HG03097 (cell line): ENCODE results near the gene ADCY6.

ENCODE experiments used
- ATAC-seq: cut with Tn5 transposase; IDR thresholded peaks from one replicate; pipeline ENCODE4 v1.9.1; 2021; ENCODE audit not compliant: unreplicated experiment, low FRiP score

The ADCY6 gene

DNA sequence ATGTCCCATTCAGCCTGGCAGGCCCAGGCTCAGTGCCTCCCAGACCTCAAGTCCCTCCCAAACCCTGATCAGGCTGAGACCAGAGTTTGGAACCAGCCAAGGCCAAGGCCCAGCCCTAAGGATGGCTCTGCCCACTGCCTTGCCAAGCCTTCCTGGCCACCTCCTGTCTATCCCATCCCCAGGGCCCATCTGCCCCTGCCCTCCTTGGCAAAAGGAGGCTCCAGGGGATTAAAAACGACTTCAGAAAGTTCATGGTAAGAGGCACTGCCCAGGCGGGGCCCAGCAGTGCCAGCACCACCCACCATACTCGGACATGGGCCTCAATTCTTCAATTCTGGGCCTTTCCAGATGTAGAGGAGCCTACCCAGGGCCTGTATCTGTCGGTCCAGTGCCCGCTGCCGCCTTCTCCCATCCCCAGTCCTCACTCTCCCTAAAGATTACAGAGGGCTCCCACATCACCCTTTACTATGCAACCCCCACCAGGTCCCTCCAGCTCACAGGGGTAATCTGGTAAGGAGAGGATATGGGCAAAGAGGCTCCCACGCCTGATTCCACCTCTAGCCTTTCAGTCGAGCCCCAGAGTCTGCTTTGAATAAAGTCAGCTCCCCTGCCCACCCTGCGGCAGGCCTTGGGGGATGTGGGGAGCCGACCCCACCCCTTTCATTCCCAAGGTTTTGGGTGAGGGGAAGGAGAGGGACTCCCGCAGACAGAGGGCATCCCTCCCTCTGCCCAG, 932 bp downstream of the ADCY6 start:
- ATAC-seq: no peak

DNA sequence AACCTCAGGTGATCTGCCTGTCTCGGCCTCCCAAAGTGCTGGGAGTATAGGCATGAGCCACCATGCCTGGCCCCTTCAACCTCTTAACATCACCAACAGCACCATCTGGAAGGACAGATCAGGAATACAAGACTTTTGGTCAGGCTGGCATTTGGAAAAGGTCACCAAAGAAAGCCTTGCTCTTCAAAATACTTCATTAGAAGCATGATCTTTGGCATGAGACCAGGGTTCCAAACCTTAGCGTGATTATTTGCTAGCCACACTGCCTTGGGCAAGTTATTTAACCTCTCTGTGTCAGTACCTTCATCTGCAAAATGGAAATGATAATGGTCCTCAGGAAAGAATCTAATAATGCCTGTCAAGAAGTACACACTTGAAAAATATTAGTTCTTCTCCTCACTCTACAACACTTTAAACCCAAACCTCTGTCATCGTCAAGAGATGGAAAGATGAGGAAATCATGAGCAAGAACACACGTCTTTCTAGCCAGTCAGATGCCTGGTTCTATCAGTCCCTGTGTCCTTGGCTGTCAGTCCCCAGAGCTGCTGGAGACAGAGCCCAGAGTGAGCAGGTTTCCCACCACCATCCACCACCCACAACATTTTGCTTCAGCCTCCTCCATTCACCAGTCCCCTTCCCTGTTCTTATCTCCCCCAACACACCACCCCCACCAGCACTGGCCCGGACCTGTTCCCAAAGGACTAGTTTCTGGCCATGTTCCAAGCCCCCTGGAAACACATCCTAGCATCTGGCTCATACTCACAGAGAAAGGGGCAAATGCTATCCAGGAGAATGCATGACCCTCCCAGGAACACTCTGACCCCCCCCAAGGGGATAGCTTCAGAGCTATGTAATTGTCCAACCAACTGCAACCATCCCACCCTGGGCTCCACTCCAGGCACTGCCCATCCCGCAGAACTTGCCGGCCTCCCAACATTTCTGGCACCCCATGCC, 2.0 kb downstream of the ADCY6 start:
- no peak for ATAC-seq

DNA sequence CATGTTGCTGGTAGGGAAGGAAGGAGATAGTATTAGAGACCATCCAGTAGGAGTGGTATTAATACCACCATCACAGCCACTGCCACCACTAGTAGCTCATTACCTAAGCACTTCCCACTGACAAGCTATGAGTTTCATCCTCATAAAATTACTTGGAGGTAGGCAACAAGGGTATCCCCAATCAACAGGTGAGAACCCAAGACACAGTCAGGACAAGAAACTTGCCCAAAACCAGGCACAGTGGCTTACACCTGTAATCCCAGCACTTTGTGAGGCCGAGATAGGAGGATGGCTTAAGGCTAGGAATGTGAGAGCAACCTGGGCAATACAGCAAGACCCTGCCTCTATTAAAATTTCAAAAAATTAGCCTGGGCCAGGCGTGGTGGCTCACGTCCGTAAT, 5.5 kb downstream of the ADCY6 start:
- no peak for ATAC-seq

DNA sequence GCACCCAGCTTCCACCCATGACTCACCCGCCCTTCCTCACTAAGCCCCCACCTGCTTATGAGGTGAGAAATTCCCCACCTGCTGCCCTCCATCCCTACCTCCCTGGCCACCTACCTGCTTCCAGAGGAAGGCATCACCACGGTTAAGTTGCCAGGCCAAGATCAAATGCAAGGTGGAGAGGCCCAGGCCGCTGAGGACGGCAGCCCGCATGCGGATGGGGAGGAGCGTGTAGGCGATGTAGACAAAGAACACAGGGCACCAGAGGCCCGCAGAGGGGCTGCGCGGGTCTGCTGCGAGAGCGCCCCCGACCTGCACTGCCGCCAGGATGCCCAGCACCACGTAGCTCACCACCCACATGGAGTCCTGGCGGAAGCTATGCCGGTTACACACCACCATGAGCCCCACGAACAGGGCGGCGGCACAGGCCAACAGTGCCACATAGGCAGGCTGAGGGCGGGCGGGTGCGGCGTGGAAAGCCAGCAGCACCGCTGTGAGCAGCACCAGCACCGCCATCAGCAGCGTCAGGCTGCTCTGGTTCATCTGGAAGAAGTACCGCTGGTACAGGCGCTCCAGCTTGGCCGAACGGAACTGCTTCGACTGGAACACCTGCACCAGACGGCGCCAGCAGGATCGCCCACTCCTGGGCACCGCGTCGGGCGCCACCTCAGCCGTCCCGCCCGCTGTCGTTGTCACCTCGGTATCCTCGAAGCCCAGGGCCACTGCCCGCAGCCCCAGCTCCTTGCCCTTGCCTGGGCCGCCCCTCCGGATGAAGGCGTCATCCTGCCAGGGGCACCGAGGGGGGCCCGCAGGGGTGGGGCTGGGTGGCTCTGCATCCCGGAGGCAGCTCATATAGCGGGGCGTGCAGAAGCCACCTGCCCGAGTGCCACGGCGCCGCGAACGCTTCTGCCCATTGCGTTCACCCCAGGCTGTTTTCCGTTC, 6.2 kb downstream of the ADCY6 start:
- no peak for ATAC-seq

DNA sequence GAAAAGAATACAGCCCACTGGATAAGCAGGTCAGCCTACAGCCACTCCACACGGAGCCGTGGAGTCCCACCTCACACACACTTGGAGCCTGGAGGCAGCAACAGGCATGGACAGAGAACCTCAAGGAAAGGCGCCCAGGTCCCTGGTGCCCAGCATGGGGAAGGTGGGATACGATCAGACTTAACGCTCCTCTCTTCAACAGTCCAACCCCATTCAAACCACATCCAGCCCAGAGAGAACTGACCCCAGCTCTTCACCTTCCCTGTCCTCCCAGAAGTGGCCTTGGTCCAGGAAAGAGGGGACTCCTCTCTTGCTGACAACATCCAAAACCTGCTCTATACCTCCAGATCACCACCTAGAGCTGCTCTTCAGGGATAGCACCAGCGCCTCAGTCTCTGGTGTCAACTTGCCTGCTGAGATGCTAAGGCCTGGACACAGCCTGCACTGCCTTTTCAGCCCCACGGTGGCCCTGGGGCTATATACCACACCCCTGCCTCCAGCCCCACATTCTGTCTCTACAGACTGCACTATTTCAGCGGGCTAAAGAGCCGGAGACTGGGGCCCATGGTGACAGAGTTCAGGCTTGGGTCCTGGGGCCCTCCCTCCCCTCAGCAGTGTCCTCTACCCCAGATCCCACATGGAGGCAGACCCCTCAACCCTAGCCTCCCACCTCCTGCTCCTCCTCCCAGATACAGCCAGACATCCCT, 7.0 kb downstream of the ADCY6 start:
- ATAC-seq: no peak

DNA sequence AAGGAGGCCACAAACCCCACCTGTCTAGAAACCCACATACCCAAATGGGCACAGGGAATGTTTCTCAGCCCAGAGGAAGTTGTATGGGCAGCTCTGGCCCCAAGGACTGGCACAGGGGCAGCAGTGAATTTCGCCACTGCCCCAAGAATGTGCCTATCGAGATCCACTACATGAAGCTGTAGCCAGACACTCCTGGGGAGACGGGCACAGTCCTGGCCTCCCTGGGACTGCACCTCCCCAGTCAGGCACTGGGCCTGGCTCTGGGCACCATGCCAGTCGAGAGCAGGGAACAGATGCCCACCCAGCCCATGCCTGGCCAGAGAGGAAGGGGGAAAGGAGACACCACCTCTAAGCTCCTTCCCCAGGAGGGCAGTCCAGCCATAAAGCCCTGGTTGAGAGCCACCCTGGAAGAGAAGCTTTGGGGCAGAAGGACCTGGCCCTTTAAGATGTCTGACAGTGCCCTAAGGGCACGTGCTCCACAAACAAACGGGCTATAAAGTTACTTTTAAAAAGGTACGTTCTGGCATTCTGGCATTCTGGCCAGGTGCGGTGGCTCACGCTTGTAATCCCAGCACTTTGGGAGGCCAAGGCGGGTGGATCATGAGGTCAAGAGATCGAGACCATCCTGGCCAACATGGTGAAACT, 8.4 kb downstream of the ADCY6 start:
- no peak for ATAC-seq

DNA sequence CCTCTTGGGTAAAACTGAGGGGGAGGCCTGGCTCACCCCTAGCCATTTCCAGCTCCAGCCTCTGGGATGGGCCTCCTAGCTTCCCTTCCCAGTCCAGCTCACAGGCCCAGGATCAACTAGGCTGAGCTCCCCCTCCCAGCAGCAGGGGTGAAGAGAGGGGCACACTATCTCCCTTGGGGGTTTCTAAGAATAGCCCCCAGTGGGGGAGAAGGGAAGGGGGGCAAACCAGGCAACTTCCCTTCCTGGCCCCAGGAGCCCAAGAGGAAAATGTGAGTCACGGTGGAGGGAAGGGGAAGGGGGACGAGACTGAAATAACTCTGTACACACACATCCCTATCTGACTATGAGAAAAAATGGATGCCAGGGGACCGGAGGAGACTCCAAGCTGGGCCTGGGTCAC, 9.0 kb downstream of the ADCY6 start:
- ATAC-seq: no peak

DNA sequence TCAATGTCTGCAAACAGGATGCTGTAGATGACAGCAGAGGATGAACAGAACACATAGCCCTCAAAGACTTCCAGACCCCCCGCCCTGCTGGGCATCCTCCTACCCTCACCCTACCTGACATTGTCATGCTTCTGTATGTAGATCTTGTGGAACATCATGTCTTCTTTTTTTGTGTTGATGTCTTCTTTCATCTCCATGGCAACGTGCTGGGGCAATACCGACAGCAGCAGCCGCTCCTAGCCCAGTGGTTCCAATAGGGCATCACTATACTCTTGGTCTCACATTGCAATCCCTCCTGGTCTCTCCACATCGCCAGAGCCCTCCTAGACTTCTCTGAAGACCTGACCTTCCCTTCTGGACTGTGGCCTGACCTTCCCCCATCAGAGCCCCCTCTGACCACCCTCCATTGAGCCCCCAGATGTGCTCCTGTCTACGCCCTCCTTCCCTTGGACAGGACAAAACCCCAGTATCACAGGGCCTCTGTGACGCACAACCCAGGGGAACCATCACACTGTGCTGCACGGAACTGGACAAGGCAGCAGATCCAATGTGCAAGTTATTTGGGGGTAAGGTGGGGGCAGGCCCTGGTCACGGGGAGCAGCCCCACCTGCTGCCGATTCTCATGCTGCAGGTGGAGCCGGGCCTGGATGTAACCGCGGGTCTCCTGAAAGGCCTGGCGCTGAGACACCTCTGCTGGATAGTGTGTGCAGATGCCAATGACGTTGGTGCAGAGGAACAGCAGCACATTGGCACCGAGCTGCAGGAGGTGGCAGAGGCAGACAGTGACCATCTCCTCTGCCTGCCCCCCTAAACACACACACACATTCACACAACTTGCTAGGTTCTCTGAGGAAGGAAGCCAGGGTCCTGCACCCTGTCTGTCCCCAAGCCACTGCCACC, 11.1 kb downstream of the ADCY6 start:
- ATAC-seq: no peak

DNA sequence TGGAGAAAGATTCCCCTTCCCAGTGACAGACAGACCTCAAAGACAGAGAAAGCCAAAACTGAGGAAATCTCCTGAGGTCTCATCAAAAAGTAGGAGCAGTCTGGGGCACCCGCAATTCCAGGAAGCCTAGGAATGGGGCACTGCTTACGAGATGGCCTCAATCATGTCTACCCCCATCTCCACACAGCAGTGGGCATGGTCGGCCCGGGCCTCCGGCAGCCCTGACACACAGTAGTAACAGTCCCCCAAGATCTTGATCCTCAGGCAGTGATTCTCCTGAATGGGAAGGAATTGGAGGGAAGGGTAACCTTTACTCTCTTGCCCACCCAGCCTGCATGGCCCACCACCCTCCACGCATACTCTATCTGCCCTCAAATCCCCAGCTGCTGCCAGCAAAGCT, 11.9 kb downstream of the ADCY6 start:
- ATAC-seq: no peak

DNA sequence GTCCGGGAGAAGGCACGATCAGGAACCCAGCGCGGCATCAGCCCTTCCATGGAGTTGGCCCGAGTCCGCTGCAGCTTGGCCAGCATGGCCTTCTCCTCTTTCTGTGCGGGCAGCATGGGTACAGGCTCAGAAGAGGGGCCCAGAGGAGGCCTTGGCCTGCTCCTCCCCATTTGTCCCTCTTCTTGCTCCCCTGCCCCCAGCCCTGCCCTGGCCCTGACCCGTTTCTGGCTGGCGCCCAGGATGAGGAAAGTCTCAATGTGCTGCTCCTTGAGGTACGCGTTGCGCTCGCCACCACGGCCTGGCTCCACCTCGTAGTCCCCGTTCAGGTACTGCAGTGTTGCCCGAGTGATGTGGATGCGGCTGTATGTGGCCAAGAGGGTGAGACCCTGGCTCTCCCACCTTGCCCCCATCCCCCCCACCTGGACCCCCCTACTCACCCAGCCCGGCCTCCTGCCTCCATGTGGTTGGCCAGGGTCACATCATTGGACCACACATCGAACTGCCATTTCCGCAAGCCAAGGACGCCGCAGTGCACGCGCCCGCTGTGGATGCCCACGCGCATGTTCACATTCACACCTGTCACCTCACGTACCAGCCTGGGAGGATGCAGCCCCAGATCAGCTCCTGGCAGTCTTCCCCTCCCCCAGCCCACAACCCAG, 12.8 kb downstream of the ADCY6 start:
- no peak for ATAC-seq

DNA sequence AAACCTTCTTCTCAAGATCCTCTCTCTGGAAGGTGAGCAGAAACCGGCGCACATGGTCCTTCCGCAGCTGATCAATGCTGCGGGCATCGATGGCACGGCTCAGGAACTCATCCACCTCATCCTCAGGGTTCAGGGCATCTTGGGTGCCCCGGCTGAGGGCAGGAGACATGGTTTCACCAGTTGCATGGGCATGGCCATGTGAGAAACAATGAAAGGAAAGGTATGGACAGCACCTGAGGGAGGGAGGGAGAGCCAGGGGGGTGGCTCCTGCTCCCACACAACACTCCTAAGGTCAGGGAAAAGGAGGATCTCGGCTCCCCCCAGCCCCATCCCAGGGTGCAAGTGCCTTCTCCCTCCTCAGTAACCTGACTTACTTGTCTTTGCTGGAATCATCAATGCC, 13.6 kb downstream of the ADCY6 start:
- no peak for ATAC-seq

DNA sequence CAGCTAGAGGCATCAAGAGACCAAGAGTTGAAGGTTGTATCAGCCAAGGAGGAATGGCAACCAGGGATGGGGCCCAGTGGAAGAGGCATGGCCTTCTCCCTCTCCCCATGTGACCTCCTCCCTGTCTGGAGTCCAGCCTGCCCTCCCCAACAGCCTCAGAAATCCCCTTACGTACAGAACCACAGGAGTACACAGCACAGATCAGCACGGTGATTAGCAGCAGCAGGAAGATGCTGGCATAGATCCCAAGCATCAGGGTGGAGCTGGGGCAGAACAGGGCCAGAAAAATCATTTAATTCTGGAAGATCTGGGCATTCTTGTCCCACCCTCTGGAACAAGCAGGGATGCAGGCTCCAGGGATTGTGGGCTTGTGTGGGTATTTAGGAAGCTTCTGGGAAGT, 14.4 kb downstream of the ADCY6 start:
- ATAC-seq: no peak

DNA sequence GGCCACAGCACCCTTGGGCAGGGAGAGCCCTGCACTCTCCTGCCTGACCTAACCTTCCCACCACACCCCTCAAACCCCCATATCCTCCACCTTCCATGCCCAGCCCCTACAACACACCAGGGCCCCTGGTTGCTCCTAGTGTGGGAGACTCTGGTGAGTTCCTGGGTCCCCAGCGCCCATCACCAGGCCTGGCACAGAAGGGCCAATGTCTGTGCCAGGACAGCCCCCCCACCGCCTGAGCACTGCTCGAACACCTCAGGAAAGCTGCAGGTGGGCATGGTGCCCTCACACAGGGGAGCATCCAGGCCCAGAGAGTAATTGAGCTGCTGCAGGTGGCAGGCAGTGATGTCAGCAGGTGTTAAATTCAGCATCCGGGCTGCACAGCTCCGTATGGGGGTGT, 15.2 kb downstream of the ADCY6 start:
- no peak for ATAC-seq

DNA sequence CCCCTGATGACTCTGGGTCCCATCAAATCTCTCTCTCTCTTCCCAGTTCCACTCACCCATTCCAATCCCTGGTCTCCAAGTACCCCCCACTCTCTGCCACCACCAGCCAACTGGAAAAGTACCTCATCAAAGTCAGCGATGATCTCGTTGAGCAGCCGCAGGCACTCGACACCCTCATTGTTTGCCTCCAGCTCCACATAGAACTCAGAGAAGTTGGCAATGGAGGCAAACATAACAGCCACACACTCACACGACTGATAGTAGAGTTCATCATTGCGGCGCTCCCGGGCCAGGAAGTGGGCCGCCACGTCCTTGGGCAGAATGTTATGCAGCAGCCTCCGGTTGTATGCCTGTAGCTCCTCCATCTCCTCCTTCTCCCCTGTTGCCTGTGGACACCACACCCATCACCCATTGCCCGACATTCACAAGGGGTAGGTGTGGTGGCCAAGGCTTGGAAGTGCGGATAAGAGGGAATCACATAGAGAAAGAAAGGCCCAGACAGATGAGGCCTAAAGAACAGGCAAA, 17.2 kb downstream of the ADCY6 start:
- ATAC-seq: no peak

DNA sequence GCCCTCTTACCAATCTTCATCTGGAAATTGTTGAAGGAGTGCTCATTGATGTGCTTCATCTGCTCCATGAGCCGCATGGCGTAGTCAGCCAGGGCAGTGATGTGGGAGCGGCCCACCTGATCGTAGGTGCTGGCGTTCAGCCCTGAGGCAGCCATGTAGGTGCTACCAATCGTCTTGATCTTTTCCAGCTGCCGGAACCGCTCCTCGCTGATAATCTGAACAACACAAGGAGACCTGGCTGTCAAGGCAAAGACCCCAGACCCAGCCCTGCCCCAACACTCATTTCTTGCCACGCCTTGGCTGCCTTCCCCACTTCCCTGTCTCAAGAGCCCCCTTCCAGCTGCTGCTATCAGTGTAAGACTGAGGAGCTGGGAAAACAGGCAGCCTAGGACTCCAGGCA, 18.1 kb downstream of the ADCY6 start:
- no peak for ATAC-seq

DNA sequence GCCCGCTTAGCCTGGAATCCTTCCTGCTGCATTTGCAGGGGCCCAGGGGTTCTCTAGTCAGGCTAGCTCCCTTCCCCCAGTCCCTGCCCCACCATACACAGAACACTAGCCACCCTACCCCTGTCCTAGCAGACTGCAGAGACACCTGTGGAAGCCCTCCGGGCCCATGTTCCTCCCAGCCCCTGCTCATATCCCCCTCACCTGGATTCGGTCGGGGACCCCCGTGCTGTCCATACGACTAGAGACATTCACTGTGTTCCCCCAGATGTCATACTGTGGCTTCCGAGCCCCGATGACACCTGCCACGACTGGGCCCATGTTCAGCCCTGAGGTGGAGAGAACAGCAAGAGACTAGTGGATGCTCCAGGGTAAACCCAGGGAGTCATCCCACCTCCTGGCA, 20.2 kb downstream of the ADCY6 start:
- no peak for ATAC-seq

DNA sequence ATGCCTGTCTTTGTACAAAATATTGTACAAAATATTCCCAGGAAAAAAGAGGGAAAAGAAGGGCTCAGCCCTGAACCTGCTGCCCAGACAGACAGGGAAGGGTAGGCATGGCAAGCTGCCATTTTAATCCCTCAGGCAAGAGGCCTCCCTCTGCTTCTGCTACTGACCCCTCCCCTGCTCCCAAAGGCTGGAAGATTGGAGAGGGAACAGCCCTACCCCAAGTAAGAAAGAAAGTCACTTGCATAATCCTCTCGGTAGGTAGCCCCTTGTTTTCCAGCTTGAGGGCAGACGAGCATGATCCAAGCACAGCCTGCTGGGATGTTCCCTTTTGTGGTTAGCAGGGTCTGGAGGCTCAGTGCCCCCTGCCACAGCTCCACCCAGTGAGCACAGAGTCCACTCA, 20.7 kb downstream of the ADCY6 start:
- no peak for ATAC-seq

DNA sequence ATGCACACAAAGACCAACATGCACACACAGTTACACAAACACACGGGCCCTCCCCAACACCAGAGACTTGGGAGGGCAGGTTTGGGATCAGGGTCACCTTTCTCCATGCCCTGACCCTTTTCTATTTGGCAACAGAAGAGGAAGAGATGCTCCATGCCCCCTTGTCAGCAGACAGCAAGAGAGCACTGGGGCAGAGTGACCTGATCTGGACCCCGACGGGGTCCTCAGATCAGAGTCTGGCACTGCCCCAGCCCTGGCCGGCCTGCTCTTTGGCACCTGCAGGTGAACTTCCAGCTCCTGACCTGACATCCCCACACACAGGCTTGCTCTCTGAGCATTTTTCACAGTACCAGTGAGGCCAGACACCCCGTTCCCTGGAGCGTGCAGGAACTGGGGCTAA, 21.4 kb downstream of the ADCY6 start:
- ATAC-seq: no peak
